Measurements from ENCODE around the gene IL12RB1.
"Not testable (repeated sequence)": the region's sequence is repeated elsewhere in the genome, so short reads cannot be mapped to it uniquely, and the experiment has no call there.

The IL12RB1 gene

DNA sequence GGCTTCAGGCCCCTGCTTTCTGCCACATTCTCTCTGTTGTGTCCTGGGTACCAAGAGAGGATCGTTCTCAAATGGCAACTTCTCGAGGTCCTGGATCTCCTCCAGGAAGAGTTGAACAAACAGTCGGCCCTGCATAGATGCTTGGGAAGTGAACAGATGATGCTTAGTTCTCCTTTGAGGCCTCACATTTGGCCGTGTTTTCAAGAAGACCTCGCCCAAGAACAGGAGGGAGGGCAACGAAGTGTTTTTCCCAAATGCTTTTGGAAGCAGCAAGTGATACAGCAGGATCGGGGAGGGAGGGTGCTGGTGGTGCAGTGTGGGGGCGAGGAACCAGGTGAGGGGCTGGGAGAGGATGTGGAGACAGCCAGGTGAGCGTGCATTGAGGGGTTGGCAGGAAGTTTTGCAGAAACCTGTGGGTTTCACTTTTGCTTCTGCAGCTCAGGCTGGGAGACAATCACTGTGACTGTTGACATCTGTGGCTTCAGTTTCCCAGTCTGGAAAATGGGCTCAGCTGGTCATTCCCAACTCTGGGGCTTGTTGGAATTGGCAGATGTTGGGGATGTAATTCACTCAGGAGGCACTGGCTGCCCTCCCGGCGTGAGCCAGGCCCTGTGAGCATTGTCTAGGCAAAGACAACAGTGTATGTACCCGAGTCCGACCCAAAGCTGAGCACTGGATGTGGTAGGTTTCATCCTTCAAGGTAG lies 32.4 kb upstream of the IL12RB1 start:
- in situ Hi-C loops (cut with MboI; ENCODE audit: low sequenced_read_pairs), result no loop called here
- H3K4me3 ChIP-seq, result peak overlapping the region; percentile 61; the same call in 1 of the 2 replicates
- no peaks in the 10 kb centered on the region for H3K9me3 ChIP-seq
- no peak for DNase-seq (ENCODE audit: low spot score in 2 of 2)
- H3K4me1 ChIP-seq, result peaks cover 15% of the 10 kb centered on the region
- no peaks in the 10 kb centered on the region for H3K27me3 ChIP-seq (ENCODE audit: low read depth)
- H3K36me3 ChIP-seq (replicated peaks), result peaks cover 8% of the 10 kb centered on the region

- DNase-seq (ENCODE audit: low spot score in 2 of 2), result no peak
- Histone ChIP-seq H3K9me3 (no peaks in the 10 kb centered on the region), H3K4me3 (peak overlapping the region; percentile 61), H3K36me3 (replicated peaks) (peaks cover 4% of the 10 kb centered on the region), H3K27me3 (ENCODE audit: low read depth) (no peaks in the 10 kb centered on the region), H3K4me1 (peaks cover 15% of the 10 kb centered on the region)
- in situ Hi-C loops (cut with MboI; ENCODE audit: low sequenced_read_pairs), result no loop called here
Measured at GRCh38 chr19:18118420-18119012, 31.8 kb upstream of the IL12RB1 start.

- DNase-seq (ENCODE audit: low spot score in 2 of 2), result peak; percentile 68 to 94
- no peaks in the 10 kb centered on the region for H3K9me3 ChIP-seq
- in situ Hi-C loops (cut with MboI; ENCODE audit: low sequenced_read_pairs), result no loop called here
- peak overlapping the region; percentile 61 for H3K4me3 ChIP-seq
- peaks cover 15% of the 10 kb centered on the region for H3K4me1 ChIP-seq
- peaks cover 4% of the 10 kb centered on the region for H3K36me3 ChIP-seq (replicated peaks)
- no peaks in the 10 kb centered on the region for H3K27me3 ChIP-seq (ENCODE audit: low read depth)
Measured at GRCh38 chr19:18117692-18118378, 31.1 kb upstream of the IL12RB1 start.

GRCh38 chr19:18117364-18117691 lies 30.6 kb upstream of the IL12RB1 start:
- Histone ChIP-seq H3K4me1 (peaks cover 15% of the 10 kb centered on the region), H3K36me3 (replicated peaks) (no peaks in the 10 kb centered on the region; the same call in 1 of the 2 replicates), H3K9me3 (no peaks in the 10 kb centered on the region), H3K4me3 (peak overlapping the region; percentile 15), H3K27me3 (ENCODE audit: low read depth) (no peaks in the 10 kb centered on the region)
- in situ Hi-C loops (cut with MboI; ENCODE audit: low sequenced_read_pairs), result no loop called here
- no peak for DNase-seq (ENCODE audit: low spot score in 2 of 2)

DNA sequence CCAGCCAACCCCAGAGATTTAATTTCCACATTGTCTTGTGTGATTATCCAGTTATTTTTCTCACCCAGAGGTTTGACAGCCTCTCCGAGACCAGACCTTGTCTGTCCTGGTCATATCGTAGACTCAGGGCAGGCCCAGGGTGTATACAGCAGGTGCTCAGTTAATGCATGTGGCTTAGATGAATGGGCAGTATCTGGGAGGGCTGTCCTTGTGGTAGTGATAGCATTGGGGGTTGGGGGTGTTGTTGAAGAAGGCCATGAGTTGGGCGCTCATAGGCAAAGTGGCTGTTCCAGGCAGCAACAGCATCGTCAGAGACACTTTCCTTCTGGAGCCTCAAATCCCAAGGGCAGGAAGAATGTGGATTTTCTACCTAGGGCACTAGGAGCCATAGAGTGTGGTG lies 27.7 kb upstream of the IL12RB1 start:
- Histone ChIP-seq H3K36me3 (replicated peaks) (no peaks in the 10 kb centered on the region), H3K9me3 (no peaks in the 10 kb centered on the region), H3K27me3 (ENCODE audit: low read depth) (no peaks in the 10 kb centered on the region), H3K4me1 (peaks cover 19% of the 10 kb centered on the region), H3K4me3 (no peak overlapping the region)
- in situ Hi-C loops (cut with MboI; ENCODE audit: low sequenced_read_pairs), result no loop called here
- no peak for DNase-seq (ENCODE audit: low spot score in 2 of 2)

- Histone ChIP-seq H3K36me3 (replicated peaks) (no peaks in the 10 kb centered on the region), H3K9me3 (no peaks in the 10 kb centered on the region), H3K4me3 (no peak overlapping the region), H3K4me1 (peaks cover 17% of the 10 kb centered on the region), H3K27me3 (ENCODE audit: low read depth) (no peaks in the 10 kb centered on the region)
- DNase-seq (ENCODE audit: low spot score in 2 of 2), result no peak
- in situ Hi-C loops (cut with MboI; ENCODE audit: low sequenced_read_pairs), result no loop called here
Measured at GRCh38 chr19:18113827-18114226, 27.1 kb upstream of the IL12RB1 start.

- peak; percentile 75 to 94 for DNase-seq (ENCODE audit: low spot score in 2 of 2)
- H3K9me3 ChIP-seq, result no peaks in the 10 kb centered on the region
- H3K4me1 ChIP-seq, result peaks cover 9% of the 10 kb centered on the region
- no peak overlapping the region for H3K4me3 ChIP-seq
- no peaks in the 10 kb centered on the region for H3K36me3 ChIP-seq (replicated peaks)
- H3K27me3 ChIP-seq (ENCODE audit: low read depth), result no peaks in the 10 kb centered on the region
- in situ Hi-C loops (cut with MboI; ENCODE audit: low sequenced_read_pairs), result no loop called here
Measured at GRCh38 chr19:18112989-18113478, 26.3 kb upstream of the IL12RB1 start.

DNA sequence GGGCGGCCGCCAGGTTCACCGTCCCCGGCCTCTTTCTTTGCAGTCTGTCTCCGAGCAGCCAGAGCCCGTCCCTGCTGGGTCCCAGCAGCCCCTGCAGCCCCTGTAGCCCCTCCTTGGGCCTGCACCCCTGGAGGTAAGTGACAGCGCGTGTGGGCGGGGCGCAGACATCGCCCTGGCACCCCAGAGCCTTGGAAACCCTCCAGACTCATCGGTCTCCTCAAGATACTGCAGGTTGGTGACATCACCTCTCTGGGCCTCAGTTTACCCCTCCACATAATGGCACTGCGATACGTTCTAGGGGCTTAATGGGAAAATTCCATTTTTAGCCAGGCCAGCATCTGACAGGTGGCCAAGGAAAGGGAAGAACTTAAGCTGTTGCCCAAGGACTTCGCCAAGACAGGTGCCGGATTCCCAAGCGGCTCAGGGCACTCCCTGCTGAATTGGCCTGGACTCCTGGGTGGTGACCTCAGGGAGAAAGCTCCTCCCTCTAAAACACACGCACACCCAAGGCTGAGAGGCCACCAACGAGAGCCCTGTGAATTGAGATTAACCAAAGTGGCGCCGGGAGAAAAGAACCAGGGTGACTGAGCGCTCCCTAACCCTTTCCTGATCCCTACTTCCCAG lies 24.0 kb upstream of the IL12RB1 start:
- Histone ChIP-seq H3K27me3 (ENCODE audit: low read depth) (no peaks in the 10 kb centered on the region), H3K4me3 (peak overlapping the region; percentile 53), H3K9me3 (no peaks in the 10 kb centered on the region), H3K36me3 (replicated peaks) (no peaks in the 10 kb centered on the region), H3K4me1 (peaks cover 4% of the 10 kb centered on the region; the same call in 1 of the 2 replicates)
- no peak for DNase-seq (ENCODE audit: low spot score in 2 of 2)
- in situ Hi-C loops (cut with MboI; ENCODE audit: low sequenced_read_pairs), result no loop called here

GRCh38 chr19:18109733-18110608 lies 23.2 kb upstream of the IL12RB1 start:
- H3K27me3 ChIP-seq (ENCODE audit: low read depth), result no peaks in the 10 kb centered on the region
- in situ Hi-C loops (cut with MboI; ENCODE audit: low sequenced_read_pairs), result no loop called here
- H3K4me1 ChIP-seq, result peaks cover 4% of the 10 kb centered on the region; the same call in 1 of the 2 replicates
- peak in 1 of 2 experiments; percentile 66 for DNase-seq (ENCODE audit: low spot score in 2 of 2)
- H3K4me3 ChIP-seq, result peak overlapping the region; percentile 53
- no peaks in the 10 kb centered on the region for H3K36me3 ChIP-seq (replicated peaks)
- H3K9me3 ChIP-seq, result no peaks in the 10 kb centered on the region

- DNase-seq (ENCODE audit: low spot score in 2 of 2), result no peak
- Histone ChIP-seq H3K9me3 (no peaks in the 10 kb centered on the region), H3K27me3 (ENCODE audit: low read depth) (no peaks in the 10 kb centered on the region), H3K4me1 (peaks cover 7% of the 10 kb centered on the region), H3K36me3 (replicated peaks) (no peaks in the 10 kb centered on the region), H3K4me3 (peak overlapping the region; percentile 53)
- in situ Hi-C loops (cut with MboI; ENCODE audit: low sequenced_read_pairs), result no loop called here
Measured at GRCh38 chr19:18109341-18109732, 22.6 kb upstream of the IL12RB1 start.

- H3K4me3 ChIP-seq, result no peak overlapping the region
- no peaks in the 10 kb centered on the region for H3K9me3 ChIP-seq
- H3K4me1 ChIP-seq, result peaks cover 7% of the 10 kb centered on the region
- in situ Hi-C loops (cut with MboI; ENCODE audit: low sequenced_read_pairs), result no loop called here
- H3K36me3 ChIP-seq (replicated peaks), result no peaks in the 10 kb centered on the region
- no peaks in the 10 kb centered on the region for H3K27me3 ChIP-seq (ENCODE audit: low read depth)
- DNase-seq (ENCODE audit: low spot score in 2 of 2), result no peak
Measured at GRCh38 chr19:18108897-18109296, 22.2 kb upstream of the IL12RB1 start.

DNA sequence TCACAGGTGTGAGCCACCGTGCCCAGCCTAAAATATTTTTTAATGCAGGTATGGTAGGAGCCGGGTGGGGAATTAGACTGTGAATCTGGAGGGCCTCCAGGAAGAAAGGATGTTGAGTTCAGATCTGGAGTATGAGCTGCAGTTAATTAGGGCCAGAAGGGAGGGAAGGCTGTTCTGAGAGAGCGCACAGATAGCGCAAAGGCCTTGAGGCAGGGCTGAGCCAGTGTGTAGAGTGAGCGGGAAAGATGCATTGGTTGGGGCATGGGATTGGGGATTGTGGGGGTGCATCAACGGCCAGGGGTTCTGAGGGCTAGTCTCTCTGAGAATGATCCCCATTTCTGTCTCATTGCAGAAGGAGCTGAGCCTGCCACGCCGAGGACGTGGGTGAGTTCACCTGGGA lies 20.5 kb upstream of the IL12RB1 start:
- Histone ChIP-seq H3K27me3 (ENCODE audit: low read depth) (no peaks in the 10 kb centered on the region), H3K4me1 (peaks cover 7% of the 10 kb centered on the region), H3K36me3 (replicated peaks) (no peaks in the 10 kb centered on the region), H3K4me3 (no peak overlapping the region), H3K9me3 (no peaks in the 10 kb centered on the region)
- in situ Hi-C loops (cut with MboI; ENCODE audit: low sequenced_read_pairs), result no loop called here
- DNase-seq (ENCODE audit: low spot score in 2 of 2), result no peak

DNA sequence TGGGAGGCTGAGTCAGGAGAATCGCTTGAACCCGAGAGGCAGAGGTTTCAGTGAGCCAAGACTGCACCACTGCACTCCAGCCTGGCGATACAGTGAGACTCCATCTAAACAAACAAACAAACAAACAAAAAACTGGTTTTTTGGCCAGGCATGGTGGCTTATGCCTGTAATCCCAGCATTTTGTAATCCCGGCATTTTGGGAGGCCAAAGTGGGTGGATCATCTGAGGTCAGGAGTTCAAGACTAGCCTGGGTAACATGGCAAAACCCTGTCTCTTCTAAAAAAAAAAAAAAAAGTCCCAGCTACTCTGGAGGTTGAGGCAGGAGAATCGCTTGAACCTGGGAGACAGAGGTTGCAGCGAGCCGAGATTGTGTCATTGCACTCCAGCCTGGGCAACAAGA lies 18.5 kb upstream of the IL12RB1 start:
- H3K27me3 ChIP-seq (ENCODE audit: low read depth); H3K36me3 ChIP-seq (replicated peaks); H3K9me3 ChIP-seq; DNase-seq (ENCODE audit: low spot score in 2 of 2); H3K4me1 ChIP-seq; H3K4me3 ChIP-seq; in situ Hi-C loops (cut with MboI; ENCODE audit: low sequenced_read_pairs): not testable (repeated sequence)

All from HAP-1 (cell line).